HepG2 (cell line): ENCODE data around the gene CDK11B. TPM values are rescaled to one million over a fixed set of nuclear protein-coding genes. Genes with fewer than 3 reads are reported as not detected.

ENCODE experiments used
- BRF2 ChIP-seq: sonication (generic); formaldehyde crosslinking; IDR thresholded peaks from 2 replicates; pipeline ENCODE4 v1.8.1; 2022; ENCODE audit warnings: mild to moderate bottlenecking, missing genetic modification reagents
- ELK4 ChIP-seq: sonication (generic); formaldehyde crosslinking; IDR thresholded peaks from 2 replicates; pipeline ENCODE4 v1.9.0; 2021; ENCODE audit warnings: missing genetic modification reagents, borderline replicate concordance
- HIC2 ChIP-seq: sonication (generic); formaldehyde crosslinking; IDR thresholded peaks from 2 replicates; pipeline ENCODE4 v1.9.0; 2022; ENCODE audit warnings: low read depth, missing genetic modification reagents
- HNF4A ChIP-seq: sonication (generic); formaldehyde crosslinking; IDR thresholded peaks from 2 replicates; pipeline ENCODE4 v1.4.0; 2020; ENCODE audit warnings: missing genetic modification reagents
- ISX ChIP-seq: sonication (generic); formaldehyde crosslinking; conservative IDR thresholded peaks from 2 replicates; pipeline ENCODE4 v1.5.0; 2020; ENCODE audit warnings: missing genetic modification reagents
- PITX1 ChIP-seq: sonication (generic); formaldehyde crosslinking; IDR thresholded peaks from 2 replicates; pipeline ENCODE4 v1.5.1; 2020; ENCODE audit warnings: mild to moderate bottlenecking, missing genetic modification reagents
- SP5 ChIP-seq: IDR thresholded peaks from 2 replicates; pipeline ENCODE4 v1.6.1; 2016; ENCODE audit warnings: low read depth, borderline replicate concordance
- UBTF ChIP-seq: sonication (generic); formaldehyde crosslinking; IDR thresholded peaks from 2 replicates; pipeline ENCODE4 v1.4.0; 2020; ENCODE audit warnings: mild to moderate bottlenecking, missing genetic modification reagents
- ZNF256 ChIP-seq: sonication (generic); formaldehyde crosslinking; conservative IDR thresholded peaks from 2 replicates; pipeline ENCODE4 v1.4.0; 2020; ENCODE audit warnings: missing genetic modification reagents
- ZNF274 ChIP-seq: sonication (generic); formaldehyde crosslinking; IDR thresholded peaks from 2 replicates; pipeline ENCODE4 v1.5.1; 2020; ENCODE audit warnings: mild to moderate bottlenecking, missing genetic modification reagents
- ZNF414 ChIP-seq: sonication (generic); formaldehyde crosslinking; IDR thresholded peaks from 2 replicates; pipeline ENCODE4 v1.5.0; 2020; ENCODE audit warnings: missing genetic modification reagents
- ZNF430 ChIP-seq: sonication (generic); formaldehyde crosslinking; IDR thresholded peaks from 2 replicates; pipeline ENCODE4 v1.9.0; 2021; ENCODE audit warnings: mild to moderate bottlenecking, missing genetic modification reagents
- ZNF572 ChIP-seq: sonication (generic); formaldehyde crosslinking; IDR thresholded peaks from 2 replicates; pipeline ENCODE4 v1.5.1; 2020; ENCODE audit warnings: mild to moderate bottlenecking, missing genetic modification reagents
- ZNF687 ChIP-seq: sonication (generic); formaldehyde crosslinking; IDR thresholded peaks from 2 replicates; pipeline ENCODE4 v1.5.1; 2020; ENCODE audit warnings: mild to moderate bottlenecking, missing genetic modification reagents, moderate library complexity
- ZNF740 ChIP-seq: sonication (generic); formaldehyde crosslinking; IDR thresholded peaks from 2 replicates; pipeline ENCODE4 v1.4.0; 2020; ENCODE audit warnings: missing genetic modification reagents
- polyA plus RNA-seq, 8 experiments: library from polyadenylated mRNA; depleted of rRNA in 3 of 8; stranded (reverse) in 7 of 8; unstranded in 1 of 8; fragments of >200 nt; fragmentation: Illumina TruSeq in 4 of 8; extraction: Trizol in 4 of 8; gene quantifications; 2 replicates each; pipeline versions ENCODE4 v1.2.1 to v1.2.3, GENCODE V29; 2011 to 2016; ENCODE audit warnings: low read depth in 4 of 8, missing spikeins in 1 of 8, mixed read lengths in 1 of 8; ENCODE audit not compliant: insufficient read depth in 1 of 8
- total RNA-seq, 5 experiments: library from RNA; depleted of rRNA; stranded (reverse); fragments of >200 nt; fragmentation: Illumina TruSeq; extraction: Trizol; gene quantifications; 2 replicates each; pipeline ENCODE4 v1.2.3, GENCODE V29; 2016; ENCODE audit warnings: low read depth in 1 of 5

The CDK11B gene
- total and polyA plus RNA-seq, 2 of the 13 experiments (the other 11 are each of a cell fraction or from before 2014, with no cell fraction given), result 3.6 to 15.1 TPM

GRCh38 chr1:1600861-1601563 lies 57.8 kb downstream of the CDK11B start (continued):
- no peak for TF ChIP-seq ZNF256 (CRISPR knock-in tag)
- TF ChIP-seq ZNF274 (CRISPR knock-in tag), result 0 out of 2 replicates have a peak, but pooled peaks have one; percentile 6
- peak; percentile 57; the same call in 1 of the 2 replicates for TF ChIP-seq ZNF740 (CRISPR knock-in tag)
- 0 out of 2 replicates have a peak, but pooled peaks have one; percentile 8 for TF ChIP-seq ZNF414 (CRISPR knock-in tag)
- peak; percentile 59 for TF ChIP-seq ZNF687
- TF ChIP-seq ZNF572 (CRISPR knock-in tag), result 0 out of 2 replicates have a peak, but pooled peaks have one; percentile 30
- TF ChIP-seq HNF4A, result 0 out of 2 replicates have a peak, but pooled peaks have one; percentile 14
- TF ChIP-seq ELK4 (CRISPR knock-in tag), result no peak
- TF ChIP-seq BRF2, result no peak
- no peak for TF ChIP-seq ISX (CRISPR knock-in tag)
- 0 out of 2 replicates have a peak, but pooled peaks have one; percentile 19 for TF ChIP-seq ZNF430 (CRISPR knock-in tag)
- TF ChIP-seq PITX1 (CRISPR knock-in tag), result peak; percentile 21; the same call in 1 of the 2 replicates
- 0 out of 2 replicates have a peak, but pooled peaks have one; percentile 29 for TF ChIP-seq HIC2
- TF ChIP-seq UBTF (CRISPR knock-in tag), result 0 out of 2 replicates have a peak, but pooled peaks have one; percentile 14
- TF ChIP-seq SP5 (CRISPR knock-in tag), result peak; percentile 50; the same call in 1 of the 2 replicates
